IPS-15b (cell line): ENCODE results near the gene OR1A1.
"Not testable (repeated sequence)": the region's sequence is repeated elsewhere in the genome, so short reads cannot be mapped to it uniquely, and the experiment has no call there.

Source experiments
- H3K27me3 ChIP-seq: one replicate; pipeline ENCODE4 v1.6.1; 2013; ENCODE audit warnings: low read length; ENCODE audit not compliant: control insufficient read depth, insufficient read depth
- H3K36me3 ChIP-seq: one replicate; pipeline ENCODE4 v1.6.1; 2013; ENCODE audit warnings: low read length; ENCODE audit not compliant: control insufficient read depth, insufficient read depth
- H3K4me1 ChIP-seq: one replicate; pipeline ENCODE4 v1.6.1; 2013; ENCODE audit warnings: mild to moderate bottlenecking, low read length; ENCODE audit not compliant: control insufficient read depth, insufficient read depth
- H3K4me3 ChIP-seq: one replicate; pipeline ENCODE4 v1.5.1; 2013; ENCODE audit warnings: low read depth, low read length
- H3K9ac ChIP-seq: one replicate; pipeline ENCODE4 v1.6.1; 2013; ENCODE audit warnings: low read depth, mild to moderate bottlenecking, low read length
- H3K9me3 ChIP-seq: one replicate; pipeline ENCODE4 v1.6.1; 2013; ENCODE audit warnings: mild to moderate bottlenecking, low read length; ENCODE audit not compliant: control insufficient read depth, insufficient read depth

Gene OR1A1, protein sequence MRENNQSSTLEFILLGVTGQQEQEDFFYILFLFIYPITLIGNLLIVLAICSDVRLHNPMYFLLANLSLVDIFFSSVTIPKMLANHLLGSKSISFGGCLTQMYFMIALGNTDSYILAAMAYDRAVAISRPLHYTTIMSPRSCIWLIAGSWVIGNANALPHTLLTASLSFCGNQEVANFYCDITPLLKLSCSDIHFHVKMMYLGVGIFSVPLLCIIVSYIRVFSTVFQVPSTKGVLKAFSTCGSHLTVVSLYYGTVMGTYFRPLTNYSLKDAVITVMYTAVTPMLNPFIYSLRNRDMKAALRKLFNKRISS

DNA sequence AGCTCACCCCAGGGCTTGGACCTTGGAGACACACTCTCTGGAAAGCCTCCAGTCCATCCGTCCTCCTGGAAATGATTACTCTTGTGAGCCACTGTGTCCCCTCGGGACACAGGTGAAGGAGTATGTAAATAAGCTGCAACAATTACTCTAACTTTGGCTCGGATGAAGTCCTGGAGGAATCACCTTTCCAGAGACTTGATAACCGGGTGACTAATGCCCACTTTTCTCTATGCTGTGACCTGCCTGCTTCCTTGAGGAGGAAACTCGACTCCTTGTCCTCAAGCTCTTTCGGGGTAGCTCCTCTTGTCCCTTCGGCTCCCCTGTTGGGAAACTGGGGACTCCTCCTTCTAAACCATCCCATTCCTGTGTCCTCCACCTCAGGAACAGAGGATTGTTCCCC is at the start of gene OR1A1:
Gene OR1A1 (plus strand): TSS at position 301 of the 400 bp plus-strand sequence. CDS start 7,954 bp downstream, outside the sequence.
- no peak within 1 kb of the TSS for H3K4me3 ChIP-seq
- no peaks in the 10 kb centered on the region for H3K27me3 ChIP-seq
- no peak within 1 kb of the TSS for H3K9ac ChIP-seq
- H3K4me1 ChIP-seq: no peaks in the 10 kb centered on the region
- peaks cover 6% of the 10 kb centered on the region for H3K9me3 ChIP-seq
- no peaks in the 10 kb centered on the region for H3K36me3 ChIP-seq

DNA sequence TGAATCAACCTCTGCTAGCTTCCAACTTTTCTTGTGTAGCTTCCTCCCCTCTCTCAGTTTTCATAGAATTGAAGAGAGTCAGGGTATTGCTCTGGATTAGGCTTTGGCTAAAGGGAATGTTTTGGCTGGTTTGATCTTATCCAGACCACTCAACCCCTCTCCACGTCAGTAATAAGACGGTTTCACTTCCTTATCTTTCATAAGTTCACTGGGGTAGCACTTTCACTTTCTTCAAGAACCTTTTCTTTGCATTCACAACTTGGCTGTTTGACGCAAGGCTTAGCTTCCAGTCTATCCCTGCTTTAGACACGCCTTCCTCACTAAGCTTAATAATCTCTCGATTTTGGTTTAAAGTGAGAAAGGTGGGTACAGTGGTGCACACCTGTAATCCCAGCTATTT is 39.9 kb upstream of the OR1A1 start:
- Histone ChIP-seq H3K4me3 (no peak overlapping the region), H3K9ac (no peak overlapping the region), H3K9me3 (no peaks in the 10 kb centered on the region), H3K27me3 (no peaks in the 10 kb centered on the region), H3K4me1 (no peaks in the 10 kb centered on the region), H3K36me3 (no peaks in the 10 kb centered on the region)

DNA sequence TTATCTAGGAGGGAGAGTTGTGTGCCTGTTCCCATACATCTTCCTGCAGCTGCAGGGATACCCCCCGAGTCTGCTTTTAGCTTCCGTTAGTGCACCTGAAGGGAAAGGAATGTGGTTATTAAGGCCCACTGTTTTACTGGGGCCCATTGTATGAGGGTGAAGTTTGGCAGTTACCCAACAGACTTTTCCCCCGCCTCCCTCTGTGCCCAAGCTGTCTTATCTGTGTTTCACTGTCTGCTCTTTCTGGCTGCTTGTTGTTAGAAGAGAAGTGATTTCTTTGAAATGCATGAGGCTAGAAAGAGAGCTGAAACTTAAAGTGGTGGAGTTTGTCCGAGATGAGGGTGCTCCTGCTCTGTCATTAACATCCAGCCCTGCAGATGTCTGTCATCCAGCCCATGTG is 17.5 kb upstream of the OR1A1 start:
- Histone ChIP-seq H3K27me3 (no peaks in the 10 kb centered on the region), H3K4me1 (no peaks in the 10 kb centered on the region), H3K9ac (no peak overlapping the region), H3K9me3 (no peaks in the 10 kb centered on the region), H3K36me3 (no peaks in the 10 kb centered on the region), H3K4me3 (no peak overlapping the region)

DNA sequence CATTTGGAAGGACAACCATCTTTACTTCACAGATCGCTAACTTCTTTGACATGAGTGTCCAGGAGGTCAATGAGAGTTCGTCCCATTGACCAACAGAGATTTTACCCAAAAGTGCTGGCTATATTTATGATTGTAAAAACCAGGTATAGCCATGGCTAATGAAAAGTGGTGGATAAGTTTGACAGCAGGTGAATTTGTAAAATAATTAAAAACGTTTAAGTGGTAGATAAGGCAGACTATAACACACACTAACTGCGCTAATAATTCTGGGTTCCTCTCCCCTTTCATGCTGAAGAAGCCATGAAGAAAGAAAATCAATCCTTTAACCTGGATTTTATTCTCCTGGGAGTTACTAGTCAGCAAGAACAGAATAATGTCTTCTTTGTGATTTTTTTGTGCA is 10.2 kb upstream of the OR1A1 start, which contains the start of gene OR1A2:
Gene OR1A2 (plus strand): TSS at position 301 of the 400 bp plus-strand sequence. CDS start 0 bp downstream, at position 301.
- Histone ChIP-seq H3K4me3 (no peak within 1 kb of the TSS), H3K27me3 (no peaks in the 10 kb centered on the region), H3K4me1 (no peaks in the 10 kb centered on the region), H3K9me3 (no peaks in the 10 kb centered on the region), H3K36me3 (no peaks in the 10 kb centered on the region), H3K9ac (no peak within 1 kb of the TSS)

DNA sequence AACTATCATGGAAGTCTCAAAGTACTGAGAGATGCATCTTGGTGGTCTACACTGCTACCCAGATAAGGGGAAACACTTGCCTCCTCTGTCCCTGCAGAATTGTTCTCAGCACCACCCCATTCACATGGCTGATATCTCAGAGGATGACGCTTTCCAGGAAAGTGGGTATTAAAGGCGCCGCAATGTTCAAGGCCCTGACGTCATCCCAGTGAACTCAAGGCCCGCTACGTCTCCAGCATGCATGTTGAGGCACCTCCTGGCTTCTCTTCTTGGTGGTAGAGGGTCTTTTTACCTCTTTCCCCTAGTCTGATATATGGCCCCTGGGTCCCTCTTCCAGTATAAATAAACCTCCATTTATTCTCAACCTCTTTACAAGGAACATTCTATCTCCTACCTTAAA is 1.0 kb downstream of the OR1A1 start:
- H3K9ac ChIP-seq: no peak overlapping the region
- H3K36me3 ChIP-seq: no peaks in the 10 kb centered on the region
- no peak overlapping the region for H3K4me3 ChIP-seq
- H3K9me3 ChIP-seq: peaks cover 14% of the 10 kb centered on the region
- no peaks in the 10 kb centered on the region for H3K4me1 ChIP-seq
- H3K27me3 ChIP-seq: no peaks in the 10 kb centered on the region

DNA sequence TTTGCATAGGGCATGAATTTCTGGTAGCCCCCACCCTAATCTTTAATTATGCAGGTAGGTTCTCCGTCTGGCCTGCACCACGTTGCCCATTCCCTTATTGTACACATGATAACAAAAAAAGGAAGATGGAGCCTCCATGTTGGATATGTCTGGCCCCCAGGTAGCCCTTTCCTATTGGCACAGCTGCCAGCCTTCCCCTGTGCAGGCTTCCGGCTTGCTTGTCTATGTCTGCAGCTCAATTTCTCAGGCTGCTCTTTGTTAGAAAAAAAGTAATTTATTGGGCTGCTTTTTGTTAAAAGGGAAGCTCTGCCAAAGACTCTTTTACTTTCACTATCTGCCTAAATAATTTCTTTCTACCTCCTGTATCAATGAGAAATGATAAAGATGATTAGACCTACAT is 5.5 kb downstream of the OR1A1 start:
- peaks cover 16% of the 10 kb centered on the region for H3K9me3 ChIP-seq
- H3K27me3 ChIP-seq: no peaks in the 10 kb centered on the region
- H3K36me3 ChIP-seq: peaks cover 2% of the 10 kb centered on the region
- no peak overlapping the region for H3K9ac ChIP-seq
- H3K4me1 ChIP-seq: no peaks in the 10 kb centered on the region
- no peak overlapping the region for H3K4me3 ChIP-seq

DNA sequence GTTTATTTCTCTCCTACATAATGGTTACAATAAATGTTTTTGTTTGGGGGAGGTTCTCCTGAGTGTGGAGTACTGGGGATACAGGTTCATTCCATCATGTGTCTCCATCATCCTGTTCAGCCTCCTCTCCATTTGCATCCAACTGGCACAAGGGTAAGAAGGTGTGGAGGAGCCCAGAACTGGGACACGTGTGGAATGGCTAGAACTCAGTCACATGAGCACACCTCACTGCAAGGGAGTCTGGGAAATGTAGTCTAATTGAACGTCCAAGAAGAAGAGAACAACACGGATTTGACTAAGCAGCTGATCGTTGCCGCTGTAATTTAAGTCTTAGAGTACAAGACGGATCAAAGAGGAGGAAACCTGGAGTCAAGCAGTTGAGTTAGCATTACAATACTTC is 6.1 kb downstream of the OR1A1 start:
- peaks cover 16% of the 10 kb centered on the region for H3K9me3 ChIP-seq
- no peaks in the 10 kb centered on the region for H3K27me3 ChIP-seq
- no peak overlapping the region for H3K9ac ChIP-seq
- no peaks in the 10 kb centered on the region for H3K4me1 ChIP-seq
- no peak overlapping the region for H3K4me3 ChIP-seq
- peaks cover 2% of the 10 kb centered on the region for H3K36me3 ChIP-seq

DNA sequence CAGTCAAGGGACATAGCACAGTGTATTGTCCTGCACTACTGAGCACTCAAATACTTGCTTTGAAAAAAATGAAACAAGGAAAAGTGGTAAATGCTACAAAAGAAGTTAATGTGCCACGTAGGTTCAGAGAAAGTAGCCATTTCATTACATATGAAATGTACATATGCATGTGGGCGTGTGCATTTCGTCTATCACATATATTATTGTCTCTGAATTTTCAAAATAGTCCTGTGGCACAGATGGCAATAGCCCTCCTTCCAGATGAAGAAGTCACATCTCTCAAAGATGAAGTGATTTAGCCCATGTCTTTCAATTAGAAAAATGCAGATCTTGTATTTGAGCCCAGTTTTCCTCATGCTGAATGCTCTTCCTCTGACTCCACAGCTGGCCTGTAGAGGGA is 12.5 kb downstream of the OR1A1 start:
- H3K36me3 ChIP-seq, H3K4me1 ChIP-seq, H3K4me3 ChIP-seq, H3K9ac ChIP-seq, H3K27me3 ChIP-seq, H3K9me3 ChIP-seq: not testable (repeated sequence)

DNA sequence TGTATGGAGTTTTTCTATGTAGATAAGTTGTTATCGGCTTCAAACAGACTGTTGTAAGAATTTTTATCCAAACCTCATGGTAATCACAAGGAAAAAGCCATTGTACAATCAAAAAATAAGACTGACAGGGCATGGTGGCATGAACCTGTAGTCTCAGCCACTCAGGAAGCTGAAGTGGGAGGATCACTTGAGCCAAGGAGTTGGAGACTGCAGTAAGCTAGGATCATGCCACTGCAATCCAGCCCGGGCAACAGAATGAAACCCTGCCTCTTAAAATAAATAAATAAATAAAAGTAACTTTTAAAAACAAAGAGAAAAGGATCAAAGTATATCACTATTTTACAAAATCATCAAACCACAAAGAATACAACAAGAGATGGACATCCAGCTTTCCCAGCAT is 14.4 kb downstream of the OR1A1 start:
- Histone ChIP-seq H3K9me3 (no peaks in the 10 kb centered on the region), H3K4me1 (no peaks in the 10 kb centered on the region), H3K9ac (no peak overlapping the region), H3K36me3 (no peaks in the 10 kb centered on the region), H3K4me3 (no peak overlapping the region), H3K27me3 (no peaks in the 10 kb centered on the region)

DNA sequence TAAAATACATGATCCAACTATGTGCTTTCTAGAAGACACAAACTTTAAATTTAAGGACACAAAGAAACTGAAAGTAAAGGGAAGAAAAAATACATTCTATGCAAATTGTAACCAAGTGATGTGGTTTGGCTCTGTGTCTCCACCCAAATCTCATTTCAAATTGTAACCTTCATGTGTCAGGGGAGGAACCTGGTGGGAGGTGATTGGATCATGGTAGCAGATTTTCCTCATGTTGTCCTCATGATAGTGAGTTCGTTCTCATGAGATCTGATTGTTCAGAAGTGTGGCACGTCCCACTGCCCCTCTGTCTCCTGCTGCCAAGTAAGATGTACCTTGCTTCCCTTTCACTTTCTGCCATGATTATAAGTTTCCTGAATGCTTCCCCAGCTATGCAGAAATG is 15.0 kb downstream of the OR1A1 start:
- no peak overlapping the region for H3K9ac ChIP-seq
- H3K36me3 ChIP-seq: no peaks in the 10 kb centered on the region
- H3K4me3 ChIP-seq: no peak overlapping the region
- H3K27me3 ChIP-seq: no peaks in the 10 kb centered on the region
- no peaks in the 10 kb centered on the region for H3K9me3 ChIP-seq
- H3K4me1 ChIP-seq: no peaks in the 10 kb centered on the region

DNA sequence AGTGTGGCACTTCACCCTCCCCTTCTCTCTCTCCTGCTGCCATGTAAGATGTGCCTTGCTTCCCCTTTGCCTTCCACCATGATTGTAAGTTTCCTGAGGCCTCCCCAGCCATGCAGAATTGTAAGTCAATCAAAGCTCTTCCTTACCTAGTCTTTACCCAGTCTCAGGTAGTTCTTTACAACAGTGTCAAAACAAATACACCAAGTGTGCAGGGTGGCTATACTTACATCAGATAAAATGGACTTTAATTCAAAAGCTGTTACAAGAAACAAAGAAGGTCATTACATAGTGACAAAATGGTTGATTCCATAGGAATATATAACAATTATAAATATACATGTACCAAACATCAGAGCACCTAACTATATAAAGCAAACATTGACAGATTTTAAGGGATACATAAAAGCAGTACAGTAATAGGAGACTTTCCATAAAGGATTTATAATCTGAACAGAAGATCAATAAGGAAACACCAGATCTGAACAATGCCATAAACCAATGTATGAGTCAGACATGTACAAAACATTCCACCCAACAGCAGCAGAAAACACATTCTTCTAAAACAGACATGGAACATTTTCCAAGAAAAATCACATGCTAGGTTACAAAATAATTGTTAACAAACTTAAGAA is 17.4 kb downstream of the OR1A1 start:
- not testable (repeated sequence) for H3K4me3 ChIP-seq, H3K4me1 ChIP-seq, H3K9ac ChIP-seq, H3K9me3 ChIP-seq, H3K36me3 ChIP-seq, H3K27me3 ChIP-seq

DNA sequence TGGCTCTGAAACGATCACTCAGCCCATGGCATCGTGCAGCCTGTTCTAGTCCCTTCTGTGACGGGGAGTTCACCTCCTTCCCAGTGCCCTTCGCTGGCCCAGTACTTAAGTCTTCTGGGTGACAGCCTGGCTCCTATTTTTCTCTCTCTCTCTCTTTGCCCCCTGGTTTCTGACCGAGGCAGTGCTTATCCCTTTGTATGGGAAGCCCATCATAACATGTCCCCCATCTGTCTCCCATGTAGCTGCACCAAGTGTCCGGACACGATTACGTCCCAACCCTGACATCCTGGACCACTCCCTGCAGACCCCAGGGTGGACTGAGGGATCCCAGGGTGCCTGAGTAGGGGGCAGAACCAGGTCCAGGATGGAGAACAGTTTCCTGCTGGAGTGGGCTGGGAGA is 24.8 kb downstream of the OR1A1 start:
- H3K4me1 ChIP-seq, H3K4me3 ChIP-seq, H3K36me3 ChIP-seq, H3K9ac ChIP-seq, H3K27me3 ChIP-seq, H3K9me3 ChIP-seq: not testable (repeated sequence)
